ENCODE results near the gene ST6GALNAC4. TPM values are rescaled to one million over a fixed set of nuclear protein-coding genes. Genes with fewer than 3 reads are reported as not detected.

Gene ST6GALNAC4
- total and polyA plus RNA-seq, 9 of the 15 experiments (the other 6 are each of a cell fraction or from before 2014, with no cell fraction given), result 2.6 to 43.1 (median 15.4) TPM

GRCh38 chr9:127927201-127927987 lies 10.6 kb upstream of the ST6GALNAC4 start (continued):
- TF ChIP-seq BCOR (IDR thresholded peaks at IDR 0.05) (no peak), FOXA1 (IDR thresholded peaks at IDR 0.05; ENCODE audit: borderline replicate concordance) (no peak), NR0B1 (IDR thresholded peaks at IDR 0.05; ENCODE audit: partially characterized antibody) (no peak), RBM14 (IDR thresholded peaks at IDR 0.05; ENCODE audit: borderline replicate concordance, insufficient read depth, low read depth, low read length) (no peak), ZNF217 (CRISPR knock-in tag; IDR thresholded peaks at IDR 0.05) (no peak), YBX1 (IDR thresholded peaks at IDR 0.05) (no peak), ZNF561 (CRISPR knock-in tag; conservative IDR thresholded peaks at IDR 0.05) (no peak), ILK (tag; IDR thresholded peaks at IDR 0.05; ENCODE audit: borderline replicate concordance, low read depth) (no peak), SRSF7 (optimal IDR thresholded peaks at IDR 0.05; ENCODE audit: low read depth, low read length) (no peak), ZNF444 (CRISPR knock-in tag; IDR thresholded peaks at IDR 0.05) (no peak), PHB2 (IDR thresholded peaks at IDR 0.05; ENCODE audit: low read depth) (no peak), RBM22 (IDR thresholded peaks at IDR 0.05; ENCODE audit: low read depth, low read length, poor library complexity, severe bottlenecking) (peak; percentile 12), RBM17 (IDR thresholded peaks at IDR 0.05; ENCODE audit: borderline replicate concordance, low read depth, low read length) (no peak), MGA (IDR thresholded peaks at IDR 0.05) (no peak)
